Mucosa of descending colon (tissue), 3 donors: ENCODE results near the gene OSGIN1. TPM values are rescaled to one million over a fixed set of nuclear protein-coding genes. Genes with fewer than 3 reads are reported as not detected.

Experiments used
- ATAC-seq: fragments of 200-7000 bp; cut with Tn5 transposase; one replicate; pipeline ENCODE4 v1.9.1; 2020; ENCODE audit warnings: mild to moderate bottlenecking, moderate library complexity
- DNase-seq, 3 donors: peaks; one replicate each; pipeline ENCODE4 v3.0.0-alpha.2; 2020
- H3K36me3 ChIP-seq: fragments of 200-600 bp; one replicate; pipeline ENCODE4 v1.8.0; 2021; ENCODE audit warnings: low read depth, mild to moderate bottlenecking
- H3K4me1 ChIP-seq: fragments of 200-600 bp; one replicate; pipeline ENCODE4 v1.8.0; 2021; ENCODE audit warnings: low read depth, mild to moderate bottlenecking
- H3K4me3 ChIP-seq: fragments of 200-600 bp; one replicate; pipeline ENCODE4 v1.8.0; 2021; ENCODE audit warnings: mild to moderate bottlenecking
- H3K9me3 ChIP-seq: fragments of 200-600 bp; one replicate; pipeline ENCODE4 v1.8.0; 2021; ENCODE audit warnings: mild to moderate bottlenecking
- intact Hi-C, 2 donors: fragments of 100-400 bp; cut with DNase I in 1 of 2; cut with micrococcal nuclease in 1 of 2; formaldehyde crosslinking; loops; one replicate each; pipeline versions ENCODE4 v1.11.0 to v1.11.1; 2022; cut with DNase I, micrococcal nuclease
- total RNA-seq, 3 donors: library from RNA; stranded (reverse); fragmentation: NEBNext Ultra II Directional in 2 of 3; extraction: Animal tissue kit (Norgen Biotek cat#: 25700) in 2 of 3; gene quantifications; one replicate each; pipeline versions ENCODE4 v1.2.1 to v1.2.4, GENCODE V29; 2021 to 2023
- TF ChIP-seq, protein P1 (sequence below): fragments of 200-600 bp; IDR thresholded peaks from one replicate; pipeline ENCODE4 v1.8.0; 2022; ENCODE audit warnings: antibody characterized with exemption, mild to moderate bottlenecking
- donor health status: DM: no; HTN: no; CAD: no; lungs with moderate emphysema.
- donor health status: DM: no; HTN: no; CAD: no.
- donor health status: DM: no; HTN: yes; CAD: no.

Gene OSGIN1
- total RNA-seq, 3 donors from 2014 or later = 11.6 to 15.9 (median 12.2) TPM

DNA sequence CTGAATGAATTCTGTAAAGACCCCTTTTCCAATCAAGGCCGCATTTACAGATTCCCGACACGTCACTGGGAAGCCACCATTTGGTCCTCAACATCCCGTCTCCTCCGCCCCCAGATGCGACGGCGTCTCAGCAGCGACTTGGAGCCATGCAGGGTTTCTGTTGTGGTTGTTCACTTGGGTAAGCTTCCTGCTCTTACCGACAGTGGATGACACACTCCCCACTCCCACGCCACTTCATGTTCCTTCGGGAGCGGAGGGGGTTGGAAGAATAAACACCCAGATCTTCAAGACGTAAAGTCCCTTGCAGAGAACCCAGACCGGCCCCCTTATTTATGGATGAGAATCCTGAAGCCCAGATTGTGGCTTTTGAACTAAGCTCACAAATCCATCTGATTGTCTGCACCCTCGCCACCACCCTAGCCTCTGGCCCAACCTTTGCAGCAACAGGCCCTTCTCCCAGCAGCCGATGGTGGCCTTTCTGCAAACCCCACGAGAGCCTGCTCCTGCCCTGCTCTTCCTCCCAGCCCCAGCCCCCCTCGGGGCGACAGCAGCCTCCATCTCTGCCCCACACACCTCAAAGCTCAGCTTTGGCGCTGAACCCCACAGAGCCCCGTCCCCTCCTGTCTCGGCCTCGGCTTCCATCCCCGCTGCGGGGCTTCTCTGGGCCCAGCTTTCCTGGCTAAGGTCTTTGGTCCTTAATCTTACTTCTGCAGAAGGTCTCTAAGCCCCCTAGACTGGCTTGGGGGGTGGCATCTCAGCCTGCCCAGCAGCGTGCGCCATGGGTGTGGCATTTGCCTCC, 19.0 kb upstream of the OSGIN1 start:
- Histone ChIP-seq H3K9me3 (no peaks in the 10 kb centered on the region), H3K4me1 (no peaks in the 10 kb centered on the region), H3K4me3 (no peak overlapping the region), H3K36me3 (no peaks in the 10 kb centered on the region)
- no peak for DNase-seq
- ATAC-seq = no peak
- TF ChIP-seq, protein P1, sequence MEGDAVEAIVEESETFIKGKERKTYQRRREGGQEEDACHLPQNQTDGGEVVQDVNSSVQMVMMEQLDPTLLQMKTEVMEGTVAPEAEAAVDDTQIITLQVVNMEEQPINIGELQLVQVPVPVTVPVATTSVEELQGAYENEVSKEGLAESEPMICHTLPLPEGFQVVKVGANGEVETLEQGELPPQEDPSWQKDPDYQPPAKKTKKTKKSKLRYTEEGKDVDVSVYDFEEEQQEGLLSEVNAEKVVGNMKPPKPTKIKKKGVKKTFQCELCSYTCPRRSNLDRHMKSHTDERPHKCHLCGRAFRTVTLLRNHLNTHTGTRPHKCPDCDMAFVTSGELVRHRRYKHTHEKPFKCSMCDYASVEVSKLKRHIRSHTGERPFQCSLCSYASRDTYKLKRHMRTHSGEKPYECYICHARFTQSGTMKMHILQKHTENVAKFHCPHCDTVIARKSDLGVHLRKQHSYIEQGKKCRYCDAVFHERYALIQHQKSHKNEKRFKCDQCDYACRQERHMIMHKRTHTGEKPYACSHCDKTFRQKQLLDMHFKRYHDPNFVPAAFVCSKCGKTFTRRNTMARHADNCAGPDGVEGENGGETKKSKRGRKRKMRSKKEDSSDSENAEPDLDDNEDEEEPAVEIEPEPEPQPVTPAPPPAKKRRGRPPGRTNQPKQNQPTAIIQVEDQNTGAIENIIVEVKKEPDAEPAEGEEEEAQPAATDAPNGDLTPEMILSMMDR = no peak
- intact Hi-C loops = no loop called here

DNA sequence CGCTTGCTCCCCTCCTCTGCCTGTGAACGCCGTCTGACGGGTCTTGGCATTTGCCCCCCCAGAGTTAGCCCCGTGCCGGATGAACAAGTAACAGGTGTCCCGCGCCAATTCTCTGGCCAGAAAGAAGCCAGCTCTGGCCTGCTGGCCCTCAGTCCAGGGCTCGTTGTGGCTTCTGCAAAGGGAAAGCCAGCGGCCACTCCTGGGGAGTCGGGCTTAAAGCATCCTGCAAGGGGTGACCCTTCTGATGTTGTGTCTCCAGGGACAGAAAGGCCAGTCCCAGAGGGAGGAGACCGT, 18.4 kb upstream of the OSGIN1 start:
- intact Hi-C loops = no loop called here
- Histone ChIP-seq H3K4me3 (no peak overlapping the region), H3K36me3 (no peaks in the 10 kb centered on the region), H3K9me3 (no peaks in the 10 kb centered on the region), H3K4me1 (peaks cover 2% of the 10 kb centered on the region)
- no peak for DNase-seq
- TF ChIP-seq, protein P1 = no peak
- ATAC-seq = no peak

DNA sequence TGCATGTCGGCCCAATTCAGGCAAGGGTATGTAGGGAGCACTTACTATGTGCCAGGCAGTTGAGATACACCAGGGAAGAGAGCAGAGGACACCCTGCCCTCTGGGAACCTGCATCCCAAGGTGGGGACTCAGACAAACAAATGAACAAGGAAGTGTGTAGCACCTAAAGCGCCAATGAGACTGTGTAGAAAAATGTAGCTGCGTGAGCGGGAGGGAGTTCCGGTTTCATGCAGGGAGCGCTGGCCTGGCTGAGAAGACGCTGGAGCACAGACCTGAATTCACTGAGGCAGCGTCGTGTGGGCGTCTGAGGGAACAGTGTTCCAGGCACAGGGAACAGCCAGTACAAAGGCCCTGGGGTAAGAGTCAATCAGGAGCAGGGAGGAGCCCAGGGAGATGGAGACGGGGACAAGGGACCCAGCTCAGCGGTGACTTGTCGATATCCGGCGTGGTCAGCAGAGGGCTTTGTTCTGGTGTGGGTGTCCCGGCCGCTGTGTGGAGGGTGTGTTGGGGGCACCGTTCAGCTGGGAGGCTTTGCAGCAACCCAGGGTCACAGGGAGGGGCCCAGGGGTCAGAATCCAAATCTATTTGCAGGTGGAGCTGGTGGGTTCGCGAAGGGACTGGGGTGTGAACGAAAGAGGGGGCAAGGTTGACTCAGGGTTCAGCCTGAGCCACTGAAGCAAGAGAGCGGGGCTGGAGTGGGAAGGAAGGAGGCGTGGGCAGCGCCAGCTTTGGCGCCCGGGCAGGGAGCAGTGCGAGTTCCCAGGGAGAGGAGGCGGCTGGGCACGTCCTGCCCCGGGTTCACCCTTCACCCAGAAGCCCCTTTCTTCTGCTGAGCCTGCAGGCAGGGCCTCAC, 17.8 kb upstream of the OSGIN1 start:
- DNase-seq (no peak), ATAC-seq (no peak)
- Histone ChIP-seq H3K4me3 (no peak overlapping the region), H3K36me3 (no peaks in the 10 kb centered on the region), H3K9me3 (no peaks in the 10 kb centered on the region), H3K4me1 (peaks cover 2% of the 10 kb centered on the region)
- intact Hi-C loops = no loop called here
- TF ChIP-seq, protein P1 = no peak

DNA sequence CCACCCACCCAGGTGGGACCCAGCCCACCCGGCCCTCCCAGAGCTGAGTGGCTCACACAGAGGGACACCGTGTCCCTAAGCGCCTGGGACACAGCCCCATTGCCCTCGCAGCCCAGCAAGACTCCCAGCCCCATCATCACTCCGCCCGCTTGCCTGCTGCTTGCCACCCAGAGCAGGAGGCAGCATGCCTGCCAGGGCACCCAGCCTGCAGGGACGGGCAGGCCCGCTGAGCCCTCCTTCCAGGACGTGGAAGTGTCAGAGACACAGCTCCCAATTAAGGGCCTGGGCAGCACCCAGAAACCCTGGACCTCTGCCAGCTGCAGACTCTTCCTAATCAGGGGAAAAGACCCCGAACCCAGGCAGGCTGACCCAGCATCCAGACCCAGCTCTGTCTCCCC, 17.2 kb upstream of the OSGIN1 start:
- Histone ChIP-seq H3K4me1 (peaks cover 2% of the 10 kb centered on the region), H3K4me3 (no peak overlapping the region), H3K9me3 (no peaks in the 10 kb centered on the region), H3K36me3 (no peaks in the 10 kb centered on the region)
- TF ChIP-seq, protein P1 = no peak
- DNase-seq = no peak
- intact Hi-C loops = no loop called here
- no peak for ATAC-seq

DNA sequence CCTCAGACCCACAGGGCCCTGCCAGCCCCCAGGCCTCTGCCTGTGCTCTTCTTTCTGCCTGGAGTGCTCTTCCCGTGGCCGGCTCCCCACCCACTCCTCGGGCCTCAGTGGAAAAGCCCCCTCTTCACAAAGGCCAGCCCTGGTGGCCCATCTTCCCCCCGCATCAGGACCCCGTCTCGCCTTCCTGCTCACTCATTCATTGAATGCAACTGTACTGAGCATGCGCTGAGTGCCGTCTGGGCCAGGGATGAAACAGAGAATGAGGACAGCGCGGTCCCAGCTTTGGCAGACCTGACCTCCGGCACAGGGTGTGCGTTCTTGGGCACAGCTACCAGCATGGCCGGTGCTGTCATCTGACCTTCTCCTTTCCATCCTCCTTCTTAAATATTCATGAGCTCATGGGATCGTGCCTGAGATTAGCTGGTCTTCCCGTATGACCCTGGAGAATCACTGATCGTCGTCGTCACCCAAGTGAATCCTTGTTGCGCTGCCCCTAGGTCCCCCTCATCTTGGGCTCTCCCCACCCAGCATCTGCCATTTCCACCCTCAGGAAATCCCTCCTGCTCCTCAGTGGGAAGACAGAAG, 16.4 kb upstream of the OSGIN1 start:
- Histone ChIP-seq H3K4me3 (no peak overlapping the region), H3K36me3 (no peaks in the 10 kb centered on the region), H3K4me1 (peaks cover 2% of the 10 kb centered on the region), H3K9me3 (no peaks in the 10 kb centered on the region)
- intact Hi-C loops = no loop called here
- ATAC-seq = no peak
- TF ChIP-seq, protein P1 = no peak
- no peak for DNase-seq
